Memory B cell (primary cell): ENCODE measurements around the gene FOXL2.

ENCODE experiments used
- ATAC-seq: fragments of 150-1000 bp; cut with Tn5 transposase; 2 replicates; pipeline ENCODE4 v1.10.0; 2021; ENCODE audit warnings: low read depth, mild to moderate bottlenecking, moderate library complexity
- DNase-seq, 2 donors: peaks; one replicate each; pipeline ENCODE4 v3.0.0; 2022; ENCODE audit warnings: low spot score in 2 of 2
- H3K27ac Mint-ChIP-seq: one replicate; pipeline ENCODE4 v1.8.0; 2022; ENCODE audit warnings: mild to moderate bottlenecking, moderate library complexity, mixed read lengths
- H3K27me3 Mint-ChIP-seq: one replicate; pipeline ENCODE4 v1.8.0; 2022; ENCODE audit warnings: mixed read lengths
- H3K36me3 Mint-ChIP-seq: one replicate; pipeline ENCODE4 v1.8.0; 2022; ENCODE audit warnings: mild to moderate bottlenecking, mixed read lengths
- H3K4me1 Mint-ChIP-seq: one replicate; pipeline ENCODE4 v1.8.0; 2022; ENCODE audit warnings: mixed read lengths
- H3K4me3 Mint-ChIP-seq: one replicate; pipeline ENCODE4 v1.8.0; 2022; ENCODE audit warnings: mild to moderate bottlenecking, moderate library complexity, mixed read lengths
- H3K9me3 Mint-ChIP-seq: one replicate; pipeline ENCODE4 v1.8.0; 2022; ENCODE audit warnings: mixed read lengths

The FOXL2 gene

DNA sequence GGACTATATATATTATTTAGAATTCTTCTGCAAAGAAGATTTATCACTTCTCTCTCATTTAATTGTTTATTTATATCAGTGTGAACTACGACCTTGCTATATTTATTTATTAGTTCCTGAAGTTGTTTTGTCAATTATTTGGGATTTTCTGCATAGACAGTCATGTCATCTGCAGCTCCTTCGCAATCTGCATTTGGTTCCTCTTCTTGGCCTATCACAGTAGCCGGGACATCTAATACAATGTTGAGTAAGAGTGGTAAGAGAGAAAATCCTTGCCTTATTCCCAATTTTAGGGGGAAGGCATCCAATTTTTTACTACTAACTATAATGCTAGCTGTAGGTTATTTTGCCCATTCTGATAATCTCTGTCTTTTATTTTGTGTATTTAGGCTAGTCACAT, 39.4 kb downstream of the FOXL2 start:
- Mint-ChIP-seq H3K27ac (no peak overlapping the region), H3K9me3 (no peaks in the 10 kb centered on the region), H3K4me1 (no peaks in the 10 kb centered on the region), H3K27me3 (peaks cover 2% of the 10 kb centered on the region), H3K4me3 (no peak overlapping the region), H3K36me3 (no peaks in the 10 kb centered on the region)
- DNase-seq (no peak), ATAC-seq (no peak)

DNA sequence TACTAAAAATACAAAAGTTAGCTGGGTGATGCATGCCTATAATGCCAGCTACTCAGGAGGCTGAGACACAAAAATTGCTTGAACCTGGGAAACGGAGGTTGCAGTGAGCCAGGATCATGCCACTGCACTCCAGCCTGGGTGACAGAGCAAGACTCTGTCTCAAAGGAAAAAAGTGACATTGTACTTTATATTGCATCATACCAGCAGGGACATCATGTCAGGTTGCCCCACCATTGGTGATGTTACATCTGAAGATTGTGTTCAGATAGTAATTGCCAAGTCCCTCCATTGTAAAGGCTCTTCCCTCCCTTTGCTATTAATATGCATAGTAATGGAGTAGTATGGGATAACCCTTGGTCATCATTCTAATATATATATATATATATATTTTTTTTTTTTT, 44.8 kb downstream of the FOXL2 start:
- Mint-ChIP-seq H3K4me1 (no peaks in the 10 kb centered on the region), H3K27ac (no peak overlapping the region), H3K9me3 (no peaks in the 10 kb centered on the region), H3K4me3 (no peak overlapping the region), H3K36me3 (no peaks in the 10 kb centered on the region), H3K27me3 (peaks cover 6% of the 10 kb centered on the region)
- ATAC-seq (no peak), DNase-seq (no peak)

- ATAC-seq = no peak
- Mint-ChIP-seq H3K36me3 (no peaks in the 10 kb centered on the region), H3K27ac (no peak overlapping the region), H3K9me3 (no peaks in the 10 kb centered on the region), H3K4me3 (no peak overlapping the region), H3K27me3 (peaks cover 5% of the 10 kb centered on the region), H3K4me1 (no peaks in the 10 kb centered on the region)
- DNase-seq = no peak
Observed at GRCh38 chr3:138901567-138901966, 45.4 kb downstream of the FOXL2 start.

DNA sequence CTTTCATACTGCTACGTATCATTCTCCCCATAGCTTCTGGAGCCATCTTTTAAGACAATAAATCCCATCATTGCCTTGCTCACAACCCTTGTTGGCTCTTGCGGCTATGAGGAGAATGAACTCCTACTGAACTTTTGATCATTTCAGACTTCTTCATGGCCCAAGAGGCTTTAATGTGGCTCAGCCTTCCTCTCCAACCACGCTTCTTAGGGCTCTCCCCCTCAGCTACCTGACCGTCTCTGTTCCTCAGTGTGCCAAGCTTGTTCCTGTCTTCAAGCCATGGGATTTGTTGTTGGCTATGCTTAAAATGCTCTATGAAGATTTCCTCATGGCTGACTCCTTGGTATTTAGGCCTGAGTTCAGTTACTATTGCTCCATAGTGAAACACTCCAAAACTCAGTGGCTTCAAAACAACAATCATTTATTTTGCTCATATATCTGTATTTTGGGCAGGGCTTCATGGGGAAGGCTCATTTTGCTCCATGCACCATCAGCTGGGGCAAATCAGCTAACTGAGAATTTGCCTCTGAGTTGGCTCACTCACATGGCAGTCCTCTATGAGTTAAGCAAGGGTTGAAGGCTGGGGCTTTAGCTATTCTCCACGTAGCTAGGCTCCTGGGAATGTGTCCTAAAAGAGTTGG, 47.5 kb downstream of the FOXL2 start:
- H3K27ac Mint-ChIP-seq = no peak overlapping the region
- no peak overlapping the region for H3K4me3 Mint-ChIP-seq
- no peaks in the 10 kb centered on the region for H3K36me3 Mint-ChIP-seq
- no peaks in the 10 kb centered on the region for H3K9me3 Mint-ChIP-seq
- peaks cover 5% of the 10 kb centered on the region for H3K27me3 Mint-ChIP-seq
- no peak for ATAC-seq
- no peak for DNase-seq
- no peaks in the 10 kb centered on the region for H3K4me1 Mint-ChIP-seq

DNA sequence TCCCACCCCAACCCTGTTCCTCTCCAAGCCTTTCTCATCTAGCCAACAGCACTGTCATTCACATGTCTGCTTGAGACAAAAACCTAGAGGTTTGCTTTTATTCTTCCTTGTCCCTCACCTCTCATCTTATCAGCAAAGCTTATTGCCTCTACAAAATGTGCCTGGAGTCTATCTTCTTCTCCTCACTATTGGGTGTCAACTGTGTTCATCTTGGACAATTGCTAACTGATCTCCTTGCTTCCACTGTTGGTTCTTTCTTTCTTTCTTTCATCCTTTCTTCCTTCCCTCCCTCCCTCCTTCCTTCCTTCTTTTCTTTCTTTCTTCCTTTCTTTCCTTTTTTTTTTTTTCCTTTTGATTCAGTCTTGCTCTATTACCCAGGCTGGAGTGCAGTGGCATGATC, 48.2 kb downstream of the FOXL2 start:
- DNase-seq = no peak
- H3K9me3 Mint-ChIP-seq = no peaks in the 10 kb centered on the region
- no peak overlapping the region for H3K27ac Mint-ChIP-seq
- H3K36me3 Mint-ChIP-seq = no peaks in the 10 kb centered on the region
- H3K27me3 Mint-ChIP-seq = peaks cover 5% of the 10 kb centered on the region
- H3K4me3 Mint-ChIP-seq = no peak overlapping the region
- no peaks in the 10 kb centered on the region for H3K4me1 Mint-ChIP-seq
- no peak for ATAC-seq

DNA sequence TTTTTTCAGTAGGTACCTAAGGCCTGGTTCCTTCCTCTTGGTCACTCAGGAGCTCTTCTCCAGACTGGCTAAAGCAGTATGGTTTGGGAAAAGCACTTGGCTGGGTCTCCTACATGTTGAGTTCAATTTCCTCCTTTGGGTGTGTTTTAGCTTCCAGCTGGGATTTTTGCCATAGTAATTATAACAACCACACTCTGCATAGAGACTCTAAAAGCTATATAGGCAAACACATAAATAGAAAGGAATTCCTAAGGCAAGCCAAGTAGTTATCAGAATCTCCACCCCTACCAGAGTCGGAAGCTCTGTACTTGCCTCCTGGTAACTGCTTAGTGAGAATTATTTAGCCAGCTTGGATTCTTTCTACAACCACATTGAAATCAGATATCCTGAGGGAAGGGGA, 48.6 kb downstream of the FOXL2 start:
- H3K27me3 Mint-ChIP-seq = peaks cover 5% of the 10 kb centered on the region
- DNase-seq (no peak), ATAC-seq (no peak)
- no peaks in the 10 kb centered on the region for H3K36me3 Mint-ChIP-seq
- H3K9me3 Mint-ChIP-seq = no peaks in the 10 kb centered on the region
- no peak overlapping the region for H3K4me3 Mint-ChIP-seq
- no peaks in the 10 kb centered on the region for H3K4me1 Mint-ChIP-seq
- H3K27ac Mint-ChIP-seq = no peak overlapping the region
